Measurements from ENCODE around the gene SH3YL1. TPM values are rescaled to one million over a fixed set of nuclear protein-coding genes. Genes with fewer than 3 reads are reported as not detected.

Gene SH3YL1
- polyA plus RNA-seq, 1 of the 3 experiments (the other 2 are of a cell fraction), result 22.7 TPM

GRCh38 chr2:176917-177316, 86.9 kb downstream of the SH3YL1 start (continued):
- TF ChIP-seq ZBTB33 (IDR thresholded peaks at IDR 0.05; ENCODE audit: borderline replicate concordance, low read depth) (no peak), TEAD4 (IDR thresholded peaks at IDR 0.05; ENCODE audit: borderline replicate concordance, insufficient read depth) (no peak)

GRCh38 chr2:175880-176820, 87.7 kb downstream of the SH3YL1 start:
- 14% methylated on average over 16 of the region's 16 CpGs for WGBS (ENCODE audit: low lambda C conversion rate)
- ChIA-PET CTCF (interaction anchor here (0.9 kb wide), 1 partner anchor 10 kb away, joined by 3 read pairs; no protein-coding TSS in a partner anchor), POLR2A (no interaction called here)
- no peak overlapping the region for H3K4me3 ChIP-seq (ENCODE audit: low read depth in 2 of 2, low read length in 1 of 2)
- H3K79me2 ChIP-seq (ENCODE audit: insufficient read depth), result no peaks in the 10 kb centered on the region
- H3K9ac ChIP-seq, result no peak overlapping the region
- H3K27me3 ChIP-seq (ENCODE audit: insufficient read depth), result no peaks in the 10 kb centered on the region
- H2AFZ ChIP-seq (ENCODE audit: low read depth), result no peak overlapping the region
- no peaks in the 10 kb centered on the region for H3K9me3 ChIP-seq
- H4K20me1 ChIP-seq (ENCODE audit: insufficient read depth), result no peaks in the 10 kb centered on the region
- DNase-seq, result no peak
- H3K4me2 ChIP-seq, result no peak overlapping the region
- no peak overlapping the region for H3K27ac ChIP-seq (ENCODE audit: low read depth in 2 of 2, low read length in 1 of 2)
- peaks cover 0 to 2% of the 10 kb centered on the region in 2 experiments; a peak in 1 of 4 replicates for H3K4me1 ChIP-seq (ENCODE audit: control insufficient read depth in 1 of 2, insufficient read depth in 2 of 2, low read depth in 1 of 2, low read length in 1 of 2)
- H3F3A ChIP-seq (replicated peaks; ENCODE audit: insufficient read depth), result no peaks in the 10 kb centered on the region
- no peaks in the 10 kb centered on the region for H3K9me2 ChIP-seq
- H3K36me3 ChIP-seq (replicated peaks in 1 of 2; ENCODE audit: control insufficient read depth in 1 of 2, insufficient read depth in 2 of 2, low read length in 1 of 2), result no peaks in the 10 kb centered on the region
- TF ChIP-seq EP300 (IDR thresholded peaks at IDR 0.05; ENCODE audit: borderline replicate concordance in 1 of 2, low read depth in 1 of 2, low read length in 1 of 2), result no peak
- TF ChIP-seq FOXJ3 (CRISPR knock-in tag; IDR thresholded peaks at IDR 0.05), result no peak
- no peak for TF ChIP-seq GABPA (IDR thresholded peaks at IDR 0.05; ENCODE audit: low read depth)
- no peak for TF ChIP-seq RCOR1 (IDR thresholded peaks at IDR 0.05; ENCODE audit: low read length)
- no peak for TF ChIP-seq MXI1 (IDR thresholded peaks at IDR 0.05; ENCODE audit: low read depth, low read length)
- no peak for TF ChIP-seq NFIC (IDR thresholded peaks at IDR 0.05; ENCODE audit: borderline replicate concordance)
- no peak for TF ChIP-seq CTCF (IDR thresholded peaks at IDR 0.05)
- no peak for TF ChIP-seq RXRA (IDR thresholded peaks at IDR 0.05; ENCODE audit: borderline replicate concordance, low read depth)
- no peak for TF ChIP-seq NRF1 (IDR thresholded peaks at IDR 0.05; ENCODE audit: low read depth, low read length)
- no peak for TF ChIP-seq TCF12 (IDR thresholded peaks at IDR 0.05)
- no peak for TF ChIP-seq IRF3 (IDR thresholded peaks at IDR 0.05; ENCODE audit: low read depth, low read length)
- no peak for TF ChIP-seq POLR2AphosphoS5 (IDR thresholded peaks at IDR 0.05; ENCODE audit: low read depth, low read length)
- TF ChIP-seq RFX5 (IDR thresholded peaks at IDR 0.05; ENCODE audit: low read length), result no peak
- TF ChIP-seq FOSL2 (IDR thresholded peaks at IDR 0.05; ENCODE audit: borderline replicate concordance, low read depth), result no peak
- TF ChIP-seq REST (IDR thresholded peaks at IDR 0.05; ENCODE audit: low read depth, low read length), result no peak
- TF ChIP-seq YY1 (IDR thresholded peaks at IDR 0.05; ENCODE audit: low read depth), result no peak
- no peak for TF ChIP-seq FOXM1 (IDR thresholded peaks at IDR 0.05; ENCODE audit: low read depth)
- TF ChIP-seq USF2 (IDR thresholded peaks at IDR 0.05; ENCODE audit: borderline replicate concordance, low read depth, low read length), result no peak
- no peak for TF ChIP-seq EZH2phosphoT487 (IDR thresholded peaks at IDR 0.05; ENCODE audit: borderline replicate concordance, low read depth)

Data from SK-N-SH (cell line).